ENCODE measurements around the gene GP2. TPM values are rescaled to one million over a fixed set of nuclear protein-coding genes. Genes with fewer than 3 reads are reported as not detected.

The GP2 gene
- total and polyA plus RNA-seq, 4 donors, result 0.09 to 0.31 (median 0.27) TPM

- Histone ChIP-seq H3K4me3 (ENCODE audit: low read depth in 1 of 3, low read length in 3 of 3) (no peak overlapping the region), H3K27me3 (ENCODE audit: control insufficient read depth in 4 of 4, insufficient read depth in 4 of 4, low read length in 3 of 4) (peaks cover 0 to 2% (median 0%) of the 10 kb centered on the region in 4 donors), H3K36me3 (ENCODE audit: control insufficient read depth in 4 of 4, insufficient read depth in 3 of 4, low read depth in 1 of 4, low read length in 3 of 4) (no peaks in the 10 kb centered on the region), H3K9ac (ENCODE audit: low read depth in 1 of 2, low read length in 2 of 2) (no peak overlapping the region), H3K9me3 (ENCODE audit: control insufficient read depth in 4 of 4, low read length in 3 of 4) (no peaks in the 10 kb centered on the region), H3K4me1 (ENCODE audit: control insufficient read depth in 4 of 4, insufficient read depth in 4 of 4, low read length in 3 of 4) (no peaks in the 10 kb centered on the region), H3K27ac (ENCODE audit: low read depth in 1 of 2, low read length in 2 of 2) (no peak overlapping the region)
- 65% methylated on average over 5 of the region's 5 CpGs for WGBS
- DNase-seq (ENCODE audit: low spot score), result no peak
- TF ChIP-seq TAF1 (conservative IDR thresholded peaks at IDR 0.05) (no peak), ATF3 (IDR thresholded peaks at IDR 0.05) (no peak), HNF4G (IDR thresholded peaks at IDR 0.05) (no peak), ZBTB33 (IDR thresholded peaks at IDR 0.05) (no peak), SP1 (IDR thresholded peaks at IDR 0.05) (no peak), NR2F2 (IDR thresholded peaks at IDR 0.05) (no peak), YY1 (IDR thresholded peaks at IDR 0.05) (no peak), JUND (IDR thresholded peaks at IDR 0.05) (no peak), EGR1 (IDR thresholded peaks at IDR 0.05; ENCODE audit: low read depth in 2 of 2) (no peak), RXRA (IDR thresholded peaks at IDR 0.05) (no peak), FOXA1 (IDR thresholded peaks at IDR 0.05) (no peak), RAD21 (IDR thresholded peaks at IDR 0.05) (no peak)
- TF ChIP-seq, protein P1, sequence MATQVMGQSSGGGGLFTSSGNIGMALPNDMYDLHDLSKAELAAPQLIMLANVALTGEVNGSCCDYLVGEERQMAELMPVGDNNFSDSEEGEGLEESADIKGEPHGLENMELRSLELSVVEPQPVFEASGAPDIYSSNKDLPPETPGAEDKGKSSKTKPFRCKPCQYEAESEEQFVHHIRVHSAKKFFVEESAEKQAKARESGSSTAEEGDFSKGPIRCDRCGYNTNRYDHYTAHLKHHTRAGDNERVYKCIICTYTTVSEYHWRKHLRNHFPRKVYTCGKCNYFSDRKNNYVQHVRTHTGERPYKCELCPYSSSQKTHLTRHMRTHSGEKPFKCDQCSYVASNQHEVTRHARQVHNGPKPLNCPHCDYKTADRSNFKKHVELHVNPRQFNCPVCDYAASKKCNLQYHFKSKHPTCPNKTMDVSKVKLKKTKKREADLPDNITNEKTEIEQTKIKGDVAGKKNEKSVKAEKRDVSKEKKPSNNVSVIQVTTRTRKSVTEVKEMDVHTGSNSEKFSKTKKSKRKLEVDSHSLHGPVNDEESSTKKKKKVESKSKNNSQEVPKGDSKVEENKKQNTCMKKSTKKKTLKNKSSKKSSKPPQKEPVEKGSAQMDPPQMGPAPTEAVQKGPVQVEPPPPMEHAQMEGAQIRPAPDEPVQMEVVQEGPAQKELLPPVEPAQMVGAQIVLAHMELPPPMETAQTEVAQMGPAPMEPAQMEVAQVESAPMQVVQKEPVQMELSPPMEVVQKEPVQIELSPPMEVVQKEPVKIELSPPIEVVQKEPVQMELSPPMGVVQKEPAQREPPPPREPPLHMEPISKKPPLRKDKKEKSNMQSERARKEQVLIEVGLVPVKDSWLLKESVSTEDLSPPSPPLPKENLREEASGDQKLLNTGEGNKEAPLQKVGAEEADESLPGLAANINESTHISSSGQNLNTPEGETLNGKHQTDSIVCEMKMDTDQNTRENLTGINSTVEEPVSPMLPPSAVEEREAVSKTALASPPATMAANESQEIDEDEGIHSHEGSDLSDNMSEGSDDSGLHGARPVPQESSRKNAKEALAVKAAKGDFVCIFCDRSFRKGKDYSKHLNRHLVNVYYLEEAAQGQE (IDR thresholded peaks at IDR 0.05), result no peak
- TF ChIP-seq, protein P2, sequence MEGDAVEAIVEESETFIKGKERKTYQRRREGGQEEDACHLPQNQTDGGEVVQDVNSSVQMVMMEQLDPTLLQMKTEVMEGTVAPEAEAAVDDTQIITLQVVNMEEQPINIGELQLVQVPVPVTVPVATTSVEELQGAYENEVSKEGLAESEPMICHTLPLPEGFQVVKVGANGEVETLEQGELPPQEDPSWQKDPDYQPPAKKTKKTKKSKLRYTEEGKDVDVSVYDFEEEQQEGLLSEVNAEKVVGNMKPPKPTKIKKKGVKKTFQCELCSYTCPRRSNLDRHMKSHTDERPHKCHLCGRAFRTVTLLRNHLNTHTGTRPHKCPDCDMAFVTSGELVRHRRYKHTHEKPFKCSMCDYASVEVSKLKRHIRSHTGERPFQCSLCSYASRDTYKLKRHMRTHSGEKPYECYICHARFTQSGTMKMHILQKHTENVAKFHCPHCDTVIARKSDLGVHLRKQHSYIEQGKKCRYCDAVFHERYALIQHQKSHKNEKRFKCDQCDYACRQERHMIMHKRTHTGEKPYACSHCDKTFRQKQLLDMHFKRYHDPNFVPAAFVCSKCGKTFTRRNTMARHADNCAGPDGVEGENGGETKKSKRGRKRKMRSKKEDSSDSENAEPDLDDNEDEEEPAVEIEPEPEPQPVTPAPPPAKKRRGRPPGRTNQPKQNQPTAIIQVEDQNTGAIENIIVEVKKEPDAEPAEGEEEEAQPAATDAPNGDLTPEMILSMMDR (IDR thresholded peaks at IDR 0.05; ENCODE audit: low read depth, low read length, missing input control), result no peak
Observed at GRCh38 chr16:20316715-20317114, 10.6 kb downstream of the GP2 start.

GRCh38 chr16:20315764-20316163, 11.5 kb downstream of the GP2 start:
- Histone ChIP-seq H3K9ac (ENCODE audit: low read depth in 1 of 2, low read length in 2 of 2) (no peak overlapping the region), H3K4me3 (ENCODE audit: low read depth in 1 of 3, low read length in 3 of 3) (no peak overlapping the region), H3K4me1 (ENCODE audit: control insufficient read depth in 4 of 4, insufficient read depth in 4 of 4, low read length in 3 of 4) (no peaks in the 10 kb centered on the region), H3K9me3 (ENCODE audit: control insufficient read depth in 4 of 4, low read length in 3 of 4) (no peaks in the 10 kb centered on the region), H3K27ac (ENCODE audit: low read depth in 1 of 2, low read length in 2 of 2) (no peak overlapping the region), H3K36me3 (ENCODE audit: control insufficient read depth in 4 of 4, insufficient read depth in 3 of 4, low read depth in 1 of 4, low read length in 3 of 4) (no peaks in the 10 kb centered on the region), H3K27me3 (ENCODE audit: control insufficient read depth in 4 of 4, insufficient read depth in 4 of 4, low read length in 3 of 4) (peaks cover 0 to 2% (median 0%) of the 10 kb centered on the region in 4 donors)
- WGBS, result 95% methylated on average over 6 of the region's 6 CpGs
- TF ChIP-seq TAF1 (conservative IDR thresholded peaks at IDR 0.05) (no peak), ZBTB33 (IDR thresholded peaks at IDR 0.05) (no peak), NR2F2 (IDR thresholded peaks at IDR 0.05) (no peak), JUND (IDR thresholded peaks at IDR 0.05) (no peak), GABPA (IDR thresholded peaks at IDR 0.05 in 1 of 2, conservative IDR thresholded peaks at IDR 0.05 in 1 of 2) (no peak), RXRA (IDR thresholded peaks at IDR 0.05) (no peak)
- DNase-seq (ENCODE audit: low spot score), result no peak

Data from liver (tissue), 9 donors.